Adipocyte (in vitro differentiated cells): ENCODE data around the gene DUOXA2.

Experiments used
- DNase-seq: peaks from one replicate; pipeline ENCODE4 v3.0.0-alpha.2; 2015; ENCODE audit warnings: low read depth
- H3K27me3 ChIP-seq: replicated peaks from 2 replicates; pipeline ENCODE4 v1.7.0; 2013; ENCODE audit warnings: mild to moderate bottlenecking, low read length, moderate library complexity; ENCODE audit not compliant: control insufficient read depth, insufficient read depth
- H3K36me3 ChIP-seq: 2 replicates; pipeline ENCODE4 v1.7.0; 2013; ENCODE audit warnings: low read length, mild to moderate bottlenecking, moderate library complexity; ENCODE audit not compliant: control insufficient read depth, insufficient read depth, severe bottlenecking
- H3K4me1 ChIP-seq: 2 replicates; pipeline ENCODE4 v1.7.0; 2013; ENCODE audit warnings: mild to moderate bottlenecking, low read length, moderate library complexity; ENCODE audit not compliant: control insufficient read depth, insufficient read depth
- H3K4me3 ChIP-seq: 2 replicates; pipeline ENCODE4 v1.7.0; 2013; ENCODE audit warnings: mild to moderate bottlenecking, low read length, moderate library complexity
- H3K9ac ChIP-seq: 2 replicates; pipeline ENCODE4 v1.7.0; 2013; ENCODE audit warnings: mild to moderate bottlenecking, low read length, moderate library complexity
- H3K9me3 ChIP-seq: 2 replicates; pipeline ENCODE4 v1.7.0; 2013; ENCODE audit warnings: mild to moderate bottlenecking, low read length, moderate library complexity; ENCODE audit not compliant: control insufficient read depth

DUOXA2 gene

GRCh38 chr15:45084163-45084562 is 30.0 kb upstream of the DUOXA2 start:
- Histone ChIP-seq H3K4me1 (peaks cover 5% of the 10 kb centered on the region), H3K9ac (no peak overlapping the region), H3K27me3 (peaks cover 10% of the 10 kb centered on the region), H3K36me3 (no peaks in the 10 kb centered on the region), H3K9me3 (no peaks in the 10 kb centered on the region), H3K4me3 (no peak overlapping the region)
- no peak for DNase-seq

DNA sequence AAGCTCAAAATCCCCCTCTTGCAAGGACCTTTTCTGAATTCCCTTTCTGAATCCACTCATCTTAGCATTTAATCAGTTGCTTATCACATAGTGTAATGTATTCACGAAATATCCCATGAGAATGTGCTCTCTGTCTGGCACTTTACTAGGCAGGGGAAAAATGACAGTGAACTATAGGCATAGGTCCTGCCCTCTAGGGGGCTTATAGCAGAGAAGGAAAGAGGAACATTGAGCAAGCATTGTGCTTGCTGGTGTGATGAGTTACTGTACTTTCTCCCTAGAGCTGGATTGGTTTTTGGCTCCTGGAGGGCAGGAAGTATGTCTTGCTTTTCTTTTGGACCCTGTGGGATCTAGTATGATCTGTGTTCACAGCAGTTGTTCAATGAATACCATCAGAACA is 26.6 kb upstream of the DUOXA2 start:
- Histone ChIP-seq H3K9me3 (peaks cover 1% of the 10 kb centered on the region), H3K27me3 (peaks cover 10% of the 10 kb centered on the region), H3K4me1 (peaks cover 19% of the 10 kb centered on the region), H3K36me3 (no peaks in the 10 kb centered on the region), H3K9ac (no peak overlapping the region), H3K4me3 (no peak overlapping the region)
- no peak for DNase-seq

GRCh38 chr15:45088801-45089711 is 25.1 kb upstream of the DUOXA2 start:
- H3K9me3 ChIP-seq: peaks cover 3% of the 10 kb centered on the region
- DNase-seq: no peak
- H3K27me3 ChIP-seq: peaks cover 18% of the 10 kb centered on the region

DNA sequence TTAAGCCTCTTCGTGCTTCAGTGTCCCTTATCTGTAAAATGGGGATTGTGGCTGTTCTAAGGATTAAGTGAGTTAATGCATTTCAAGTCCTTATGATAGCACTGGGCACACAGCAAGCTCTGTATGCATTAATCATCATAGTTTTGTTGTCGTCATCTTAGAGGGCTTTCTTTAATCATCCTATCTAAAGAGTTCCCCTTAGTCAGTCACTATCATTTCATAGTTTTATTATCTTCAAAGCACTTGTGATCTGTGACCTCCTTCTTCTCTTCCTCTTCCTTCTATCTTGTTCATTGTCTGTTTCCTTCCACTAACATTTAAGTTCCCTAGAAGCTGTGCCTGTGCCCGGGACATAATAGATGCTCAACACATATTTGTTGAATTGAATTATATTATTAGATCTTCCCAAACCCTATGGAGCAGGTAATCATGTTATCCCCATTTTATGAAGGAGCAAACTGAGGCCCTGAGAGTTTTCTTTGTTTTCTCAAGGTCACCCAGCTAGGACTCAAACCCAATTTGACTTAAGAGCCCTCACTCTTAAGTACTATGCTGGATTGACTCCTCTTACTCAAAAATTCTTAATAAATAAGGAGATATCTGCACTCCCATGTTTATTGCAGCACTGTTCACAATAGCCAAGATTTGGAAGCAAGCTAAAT is 24.3 kb upstream of the DUOXA2 start:
- no peak for DNase-seq
- H3K4me1 ChIP-seq: peaks cover 19% of the 10 kb centered on the region
- peaks cover 23% of the 10 kb centered on the region for H3K27me3 ChIP-seq

More at GRCh38 chr15:45088801-45089711, 25.1 kb upstream of the DUOXA2 start:
- Histone ChIP-seq H3K36me3 (no peaks in the 10 kb centered on the region), H3K9ac (no peak overlapping the region), H3K4me1 (peaks cover 19% of the 10 kb centered on the region), H3K4me3 (no peak overlapping the region)

GRCh38 chr15:45091161-45091560 is 23.0 kb upstream of the DUOXA2 start:
- peaks cover 3% of the 10 kb centered on the region for H3K9me3 ChIP-seq
- H3K4me1 ChIP-seq: peaks cover 19% of the 10 kb centered on the region
- H3K36me3 ChIP-seq: no peaks in the 10 kb centered on the region
- no peak overlapping the region for H3K9ac ChIP-seq
- H3K27me3 ChIP-seq: peaks cover 36% of the 10 kb centered on the region
- H3K4me3 ChIP-seq: no peak overlapping the region
- peak; percentile 24 for DNase-seq

More for the DNA sequence above, 24.3 kb upstream of the DUOXA2 start:
- Histone ChIP-seq H3K9me3 (peaks cover 3% of the 10 kb centered on the region), H3K4me3 (no peak overlapping the region), H3K36me3 (no peaks in the 10 kb centered on the region), H3K9ac (no peak overlapping the region)

- Histone ChIP-seq H3K9me3 (peaks cover 3% of the 10 kb centered on the region), H3K4me1 (peaks cover 19% of the 10 kb centered on the region), H3K27me3 (peaks cover 39% of the 10 kb centered on the region), H3K4me3 (no peak overlapping the region), H3K36me3 (no peaks in the 10 kb centered on the region), H3K9ac (no peak overlapping the region)
- DNase-seq: no peak
These were observed 22.6 kb upstream of the DUOXA2 start for GRCh38 chr15:45091576-45091975.

- peaks cover 19% of the 10 kb centered on the region for H3K4me1 ChIP-seq
- H3K9ac ChIP-seq: no peak overlapping the region
- H3K36me3 ChIP-seq: no peaks in the 10 kb centered on the region
- DNase-seq: no peak
- H3K9me3 ChIP-seq: peaks cover 3% of the 10 kb centered on the region
- H3K4me3 ChIP-seq: no peak overlapping the region
- peaks cover 36% of the 10 kb centered on the region for H3K27me3 ChIP-seq
These were observed 21.1 kb upstream of the DUOXA2 start for GRCh38 chr15:45093013-45093412.

DNA sequence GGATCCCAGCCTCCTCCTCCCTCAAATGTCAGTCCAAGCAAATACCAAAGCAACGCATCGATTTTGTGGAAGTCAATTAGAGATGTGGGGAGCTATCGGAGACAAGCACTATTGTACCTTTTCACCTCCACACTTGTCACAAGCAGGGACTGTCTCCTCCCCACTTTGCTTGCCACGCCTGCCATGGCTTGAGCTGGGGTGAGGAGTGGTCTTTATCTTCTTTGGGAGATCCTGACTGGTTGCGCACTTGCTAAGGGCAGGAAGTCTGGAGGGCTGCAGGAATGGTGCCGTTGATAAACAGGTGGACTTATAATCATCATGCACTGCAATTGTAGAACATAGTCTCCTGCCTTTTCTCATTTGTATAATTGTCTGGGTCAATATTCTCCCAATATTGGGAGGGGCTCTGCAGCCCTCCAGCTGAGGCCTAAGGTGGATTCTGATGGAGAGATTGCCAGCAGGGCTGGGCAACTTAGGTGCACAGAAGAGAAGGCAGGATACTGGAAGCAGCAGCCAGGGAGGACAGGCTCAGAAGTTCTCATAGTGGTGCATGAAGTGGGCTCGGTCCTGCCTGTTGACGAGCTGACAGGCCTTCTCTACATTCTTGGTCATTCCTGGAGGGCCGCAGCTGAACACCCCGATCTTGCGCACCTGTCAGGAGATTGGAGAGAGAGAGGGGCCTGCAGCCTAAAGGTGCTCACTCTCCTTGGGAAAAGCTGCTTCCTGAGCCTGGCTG is 20.3 kb upstream of the DUOXA2 start:
- no peaks in the 10 kb centered on the region for H3K36me3 ChIP-seq
- peaks cover 3% of the 10 kb centered on the region for H3K9me3 ChIP-seq
- no peak overlapping the region for H3K9ac ChIP-seq
- H3K4me1 ChIP-seq: peaks cover 16% of the 10 kb centered on the region
- no peak for DNase-seq
- peaks cover 41% of the 10 kb centered on the region for H3K27me3 ChIP-seq
- no peak overlapping the region for H3K4me3 ChIP-seq

- Histone ChIP-seq H3K9ac (no peak overlapping the region), H3K9me3 (peaks cover 3% of the 10 kb centered on the region), H3K4me1 (peaks cover 14% of the 10 kb centered on the region), H3K27me3 (peaks cover 42% of the 10 kb centered on the region), H3K4me3 (no peak overlapping the region), H3K36me3 (no peaks in the 10 kb centered on the region)
- DNase-seq: no peak
These were observed 19.8 kb upstream of the DUOXA2 start for GRCh38 chr15:45094358-45094730.

DNA sequence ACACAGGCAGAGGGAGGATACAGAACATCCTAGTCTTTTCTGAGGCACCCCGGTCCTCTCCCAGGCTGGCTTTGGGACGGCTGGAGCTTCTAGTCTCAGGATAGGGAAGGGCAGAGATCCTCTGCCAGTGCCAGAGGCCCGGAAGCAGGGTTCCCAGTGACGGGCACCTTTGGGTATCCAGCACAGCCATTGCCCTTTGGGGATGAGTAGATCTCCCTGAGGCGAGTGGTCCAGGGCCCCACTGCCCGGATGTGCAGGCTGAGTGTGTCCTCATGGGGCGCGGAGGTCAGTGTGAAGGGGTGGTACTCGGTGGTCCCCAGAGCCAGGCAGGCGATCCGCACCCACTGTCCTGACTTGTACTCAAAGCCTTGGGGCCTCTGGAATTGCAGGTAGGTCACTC is 18.5 kb upstream of the DUOXA2 start:
- Histone ChIP-seq H3K9me3 (peaks cover 3% of the 10 kb centered on the region), H3K27me3 (peaks cover 52% of the 10 kb centered on the region), H3K9ac (no peak overlapping the region), H3K4me1 (peaks cover 14% of the 10 kb centered on the region), H3K4me3 (no peak overlapping the region), H3K36me3 (no peaks in the 10 kb centered on the region)
- no peak for DNase-seq

- Histone ChIP-seq H3K4me3 (no peak overlapping the region), H3K4me1 (no peaks in the 10 kb centered on the region), H3K36me3 (no peaks in the 10 kb centered on the region), H3K9ac (no peak overlapping the region), H3K9me3 (peaks cover 2% of the 10 kb centered on the region), H3K27me3 (peaks cover 62% of the 10 kb centered on the region)
- no peak for DNase-seq
These were observed 16.7 kb upstream of the DUOXA2 start for GRCh38 chr15:45097466-45097865.
